Stimulated activated CD8-positive, alpha-beta memory T cell treated with anti-CD3 and anti-CD28 coated beads, Interleukin-2, amount 100 ng/mL, for 1 hour (primary cell): Measurements from ENCODE around the gene SLC17A8.
"Not testable (repeated sequence)": the region's sequence is repeated elsewhere in the genome, so short reads cannot be mapped to it uniquely, and the experiment has no call there.

ENCODE experiments used
- DNase-seq, 2 donors: peaks; one replicate each; pipeline ENCODE4 v3.0.0-alpha.2; 2020; ENCODE audit warnings: low read depth in 2 of 2

Gene SLC17A8

GRCh38 chr12:100427078-100427477 lies 70.2 kb downstream of the SLC17A8 start:
- no peak for DNase-seq

- not testable (repeated sequence) for DNase-seq
Observed at GRCh38 chr12:100430251-100430650, 73.4 kb downstream of the SLC17A8 start.

DNA sequence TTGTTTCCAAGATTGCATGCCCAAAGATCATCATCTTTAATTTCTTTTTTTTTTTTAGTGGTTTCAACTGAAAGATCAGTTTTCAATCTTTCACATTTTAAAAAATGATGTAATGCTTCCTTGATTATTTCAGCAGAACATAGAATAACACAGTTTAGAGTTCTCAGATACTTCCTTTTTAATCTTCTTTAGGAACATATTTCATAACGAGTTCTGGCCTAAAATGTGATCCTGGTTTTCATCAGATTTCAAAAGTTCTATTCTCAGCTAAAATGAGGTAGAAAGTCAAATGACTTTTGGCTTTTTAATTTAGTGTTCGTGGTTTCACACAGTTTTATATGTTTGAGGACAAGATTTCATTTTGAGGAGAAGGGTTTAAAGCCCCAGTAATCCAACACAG lies 76.8 kb downstream of the SLC17A8 start:
- DNase-seq, result no peak

DNA sequence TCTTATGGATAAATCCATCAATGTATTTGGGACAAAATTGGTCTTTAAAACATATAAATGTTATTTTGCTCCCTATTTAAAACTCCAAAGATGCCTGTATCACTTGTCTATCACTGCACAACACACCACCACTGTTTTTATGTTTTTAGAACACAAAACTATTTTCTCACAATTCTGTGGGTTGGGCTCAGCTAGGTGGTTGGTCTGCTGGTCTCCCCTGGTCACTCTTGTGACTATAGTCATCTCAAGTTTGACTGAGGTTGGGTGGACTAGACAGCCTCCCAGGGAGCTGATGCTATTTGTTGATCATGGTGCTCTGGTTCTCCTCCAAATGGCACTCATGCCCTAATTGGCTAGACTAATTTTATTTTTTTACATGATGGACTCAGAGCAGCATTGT lies 77.3 kb downstream of the SLC17A8 start:
- DNase-seq, result no peak

GRCh38 chr12:100435957-100436356 lies 79.1 kb downstream of the SLC17A8 start:
- no peak for DNase-seq

GRCh38 chr12:100437038-100437841 lies 80.4 kb downstream of the SLC17A8 start:
- DNase-seq, result no peak

DNA sequence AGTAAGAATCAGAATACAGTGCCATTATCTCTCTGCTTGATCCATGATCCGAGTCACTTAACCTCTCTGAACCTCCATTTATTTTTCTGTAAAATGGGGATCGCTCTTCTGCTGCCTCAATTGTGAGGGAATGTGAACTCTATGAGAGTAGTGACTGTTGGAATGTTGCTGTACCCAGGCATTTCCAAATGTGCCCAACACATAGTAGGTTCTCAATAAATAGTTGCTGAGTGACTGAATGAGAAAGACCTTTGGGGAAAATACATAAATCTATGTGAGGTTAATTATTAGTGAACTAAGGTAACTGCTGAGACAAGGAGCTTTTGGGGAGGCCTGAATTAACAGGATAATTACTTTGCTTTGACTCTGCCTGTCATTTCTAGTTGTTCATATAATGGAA lies 82.9 kb downstream of the SLC17A8 start:
- DNase-seq, result no peak

- no peak for DNase-seq
Observed at GRCh38 chr12:100442403-100442802, 85.5 kb downstream of the SLC17A8 start.

GRCh38 chr12:100443434-100443833 lies 86.6 kb downstream of the SLC17A8 start:
- DNase-seq, result no peak

DNA sequence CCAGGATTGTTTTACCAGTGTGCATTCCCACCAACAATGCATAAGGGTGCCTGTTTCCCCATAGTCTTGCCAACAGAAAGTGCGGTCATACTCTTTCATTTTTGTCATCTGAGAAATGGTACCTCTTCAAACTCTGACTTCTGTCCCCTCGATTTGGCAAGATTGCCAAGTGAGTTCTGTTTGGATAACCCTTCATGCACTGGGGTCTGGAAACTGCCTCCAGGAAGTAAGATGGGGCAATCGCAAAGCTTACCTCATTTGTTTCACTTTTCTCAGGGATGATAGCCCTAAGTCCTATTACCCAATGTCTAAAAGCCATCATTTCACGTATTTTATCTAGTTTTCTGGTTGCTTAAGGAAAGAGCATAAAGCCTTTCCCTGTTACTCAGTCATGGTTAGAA lies 88.2 kb downstream of the SLC17A8 start:
- DNase-seq, result no peak

DNA sequence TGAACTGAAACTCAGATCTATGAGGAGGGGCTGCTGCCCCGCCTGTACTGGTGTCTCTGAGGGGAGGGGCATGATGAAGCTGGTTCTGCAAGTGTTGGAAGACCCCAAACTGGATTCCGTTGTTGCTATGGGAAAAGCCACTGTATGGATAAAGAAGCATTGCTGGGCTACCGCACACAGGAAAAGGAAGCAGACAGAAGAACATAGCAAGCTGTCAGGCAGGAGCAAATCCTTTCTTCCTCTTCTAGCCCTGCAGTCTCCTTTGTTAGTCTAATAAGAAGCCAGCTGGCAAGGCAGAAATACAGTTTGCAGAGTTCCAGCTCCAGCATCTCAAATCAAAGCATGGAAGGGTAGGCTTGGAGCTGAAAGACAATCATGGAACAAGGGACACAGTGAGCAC lies 90.5 kb downstream of the SLC17A8 start:
- no peak for DNase-seq

GRCh38 chr12:100448656-100449055 lies 91.8 kb downstream of the SLC17A8 start:
- no peak for DNase-seq

DNA sequence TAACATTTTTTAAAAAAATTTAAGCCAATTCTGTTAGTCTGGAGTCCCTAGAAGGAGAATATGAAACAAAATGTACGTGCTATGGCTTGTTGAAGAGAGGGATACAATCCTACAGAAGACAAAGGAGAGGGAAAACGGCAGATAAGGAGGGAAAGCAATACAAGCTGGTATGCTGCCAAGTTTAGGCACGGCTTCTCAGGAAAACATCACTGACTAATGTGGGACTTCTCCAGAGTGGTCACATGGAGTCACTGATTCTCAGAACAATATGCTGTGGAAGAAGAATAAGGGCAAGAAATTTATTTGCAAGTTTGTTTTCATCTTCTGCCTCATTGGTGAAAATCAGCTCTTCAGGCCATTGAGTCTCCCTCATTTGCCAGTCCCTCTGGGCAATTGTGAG lies 93.9 kb downstream of the SLC17A8 start:
- DNase-seq, result no peak

DNA sequence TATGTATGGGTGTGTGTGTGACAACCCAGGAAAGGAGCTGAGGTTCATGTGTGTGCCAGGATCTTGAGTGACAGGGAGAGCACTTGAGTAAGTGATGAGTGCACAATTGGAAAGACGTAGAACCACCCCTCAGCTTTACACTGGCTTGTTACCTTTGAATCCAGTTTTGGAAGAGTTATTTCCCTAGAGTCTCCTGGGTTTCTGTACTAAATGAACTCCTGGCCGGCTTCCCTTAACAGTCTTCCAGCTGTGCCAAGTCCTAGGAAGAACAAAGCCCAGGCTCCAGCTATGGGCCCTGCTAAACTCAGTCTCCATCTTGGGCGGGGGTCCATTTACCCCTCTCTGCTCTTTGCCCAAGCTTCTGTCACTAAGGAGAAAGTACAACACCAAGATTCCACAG lies 97.1 kb downstream of the SLC17A8 start:
- no peak for DNase-seq

DNA sequence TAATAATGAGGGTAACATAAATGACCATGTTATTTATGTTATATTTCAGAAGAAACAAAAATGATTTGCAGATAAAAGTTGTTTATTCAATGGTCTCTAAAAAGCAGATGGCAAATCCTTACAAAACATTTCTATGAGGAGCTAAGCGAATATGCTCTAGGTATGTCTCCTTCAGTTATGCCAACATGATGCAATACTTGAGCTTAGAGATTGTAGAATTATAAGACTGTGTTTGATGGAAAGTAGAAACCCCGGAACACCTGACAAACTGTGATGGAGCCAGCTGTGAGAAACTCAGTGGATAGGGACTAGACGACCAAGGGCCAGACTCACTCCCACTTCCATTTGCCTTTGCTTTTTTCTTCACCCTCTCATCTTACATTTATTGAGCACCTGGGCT lies 99.0 kb downstream of the SLC17A8 start:
- DNase-seq, result no peak

- no peak for DNase-seq
Observed at GRCh38 chr12:100458191-100458590, 101.3 kb downstream of the SLC17A8 start.

- no peak for DNase-seq
Observed at GRCh38 chr12:100460702-100461101, 103.8 kb downstream of the SLC17A8 start.

DNA sequence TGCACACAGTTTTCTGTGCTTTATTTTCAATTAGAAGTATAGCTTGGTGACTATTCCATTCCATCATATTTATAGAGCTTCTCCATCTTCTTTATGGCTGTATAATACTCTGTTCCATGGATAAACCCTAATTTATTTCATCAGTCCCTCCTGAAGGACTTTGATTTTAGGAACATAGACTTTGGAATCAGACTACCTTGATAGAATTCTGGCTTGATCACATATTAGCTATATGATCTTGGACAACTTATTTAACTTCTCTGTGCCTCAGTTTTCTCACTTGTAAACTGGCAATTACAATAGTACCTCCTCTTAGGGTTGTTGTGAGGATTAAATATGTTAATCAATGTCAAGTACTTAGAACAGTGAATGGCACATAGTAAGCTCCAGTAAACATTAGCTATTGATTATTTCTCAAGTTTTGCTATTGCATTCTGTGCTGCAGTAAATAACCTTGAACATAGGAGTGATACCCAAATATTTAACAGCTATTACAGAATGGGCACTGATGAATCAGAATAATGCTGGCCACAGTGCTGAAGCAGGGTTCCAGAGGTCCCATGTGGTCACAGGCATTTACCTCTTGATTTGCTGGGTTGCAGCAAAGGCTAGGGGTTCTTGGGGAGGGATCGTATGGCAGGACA lies 104.6 kb downstream of the SLC17A8 start:
- no peak for DNase-seq

- no peak for DNase-seq
Observed at GRCh38 chr12:100463661-100464060, 106.8 kb downstream of the SLC17A8 start.

- DNase-seq, result no peak
Observed at GRCh38 chr12:100464529-100464928, 107.7 kb downstream of the SLC17A8 start.

DNA sequence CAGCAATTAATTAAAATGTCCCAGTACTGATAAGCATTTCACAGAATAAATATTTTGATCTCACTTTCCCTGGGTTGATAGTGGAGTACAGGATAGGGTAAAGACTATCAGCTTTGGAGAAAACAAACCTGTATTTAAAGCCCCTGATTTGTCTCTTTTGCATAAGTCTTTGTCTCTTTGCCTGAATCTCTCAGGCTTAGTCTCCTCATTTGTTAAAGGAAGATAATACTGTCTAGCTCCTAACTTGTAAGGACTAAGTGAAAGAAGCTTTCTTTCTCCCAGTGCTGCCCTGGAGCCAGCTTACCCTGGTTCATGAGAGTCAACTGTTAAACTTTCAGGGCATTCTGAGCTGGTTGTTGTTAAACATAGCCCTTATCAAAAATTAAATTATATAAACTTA lies 111.3 kb downstream of the SLC17A8 start:
- DNase-seq, result no peak
